AG20443 (cell line): ENCODE data around the gene OLFM1.
A peak's percentile ranks its signal among the peaks of the same experiment; 100 is the strongest.
"Not testable (repeated sequence)": the region's sequence is repeated elsewhere in the genome, so short reads cannot be mapped to it uniquely, and the experiment has no call there.

ENCODE experiments used
- DNase-seq: peaks from one replicate; pipeline ENCODE4 v3.0.0; 2012; ENCODE audit warnings: low spot score, mixed read lengths

OLFM1 gene

GRCh38 chr9:135134268-135135022, 47.0 kb downstream of the OLFM1 start:
- DNase-seq, result no peak

- DNase-seq, result no peak
These were observed 47.9 kb downstream of the OLFM1 start for GRCh38 chr9:135135171-135135928.

DNA sequence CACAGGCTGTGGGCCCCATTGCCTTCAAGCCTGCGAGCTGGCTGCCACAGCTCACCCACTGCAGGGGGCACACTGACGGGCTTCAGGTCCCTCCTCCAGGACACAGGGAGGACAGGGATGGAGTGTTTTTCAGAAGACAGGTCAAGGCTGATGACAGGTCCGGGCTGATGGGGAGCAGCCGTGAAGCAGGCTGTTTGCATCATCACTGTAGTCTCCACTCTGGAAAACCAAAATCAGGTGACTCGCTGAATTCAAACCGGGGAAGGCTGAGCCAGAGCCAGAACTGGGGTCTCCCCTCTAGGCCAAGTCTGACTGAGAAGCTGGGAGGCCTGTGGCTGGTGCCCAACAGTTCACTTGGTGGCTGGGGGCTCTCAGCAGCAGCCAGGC, 48.5 kb downstream of the OLFM1 start:
- no peak for DNase-seq

GRCh38 chr9:135136481-135136880, 49.0 kb downstream of the OLFM1 start:
- DNase-seq, result no peak

GRCh38 chr9:135136991-135137832, 49.7 kb downstream of the OLFM1 start:
- peak; percentile 60 for DNase-seq

DNA sequence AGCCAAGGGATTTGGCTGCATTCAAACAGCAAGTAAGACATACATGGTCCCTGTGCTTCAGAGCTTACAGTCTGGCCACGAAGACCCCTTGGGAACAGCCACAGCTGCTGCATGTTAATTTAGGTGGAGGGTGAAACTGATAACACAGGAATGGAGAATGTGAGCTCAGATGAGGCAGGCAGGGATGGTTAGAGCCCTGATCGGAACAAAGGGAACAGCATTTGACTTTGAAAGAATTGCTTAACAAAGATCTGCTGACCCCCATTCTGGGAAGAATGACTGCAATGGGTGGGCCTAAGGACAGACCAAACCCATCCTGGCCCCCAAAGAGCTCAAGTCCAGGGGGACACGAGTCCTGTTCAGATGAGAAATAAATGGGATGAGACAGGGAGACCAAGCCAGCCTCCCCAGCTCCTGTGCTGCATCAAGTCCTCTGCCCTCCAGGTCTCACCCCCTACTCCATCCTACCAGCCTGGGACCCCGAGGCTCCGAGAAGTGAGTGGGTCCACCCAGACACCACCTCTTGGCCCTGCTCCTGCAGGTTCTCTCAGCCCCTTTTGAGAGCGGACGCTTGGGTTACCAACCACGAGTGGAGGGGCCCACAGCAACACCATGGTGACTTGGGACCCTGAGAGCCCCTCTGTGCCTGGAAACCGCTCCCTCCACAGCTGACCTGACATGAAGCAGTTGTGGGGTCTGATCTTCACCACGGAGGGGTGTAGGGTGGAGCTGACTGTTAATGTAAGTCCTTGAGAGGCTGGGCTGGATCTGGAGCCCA, 50.8 kb downstream of the OLFM1 start:
- no peak for DNase-seq

- DNase-seq, result no peak
These were observed 52.0 kb downstream of the OLFM1 start for GRCh38 chr9:135139366-135139959.

- no peak for DNase-seq
These were observed 53.8 kb downstream of the OLFM1 start for GRCh38 chr9:135141183-135141774.

- DNase-seq, result no peak
These were observed 57.2 kb downstream of the OLFM1 start for GRCh38 chr9:135144581-135145170.

DNA sequence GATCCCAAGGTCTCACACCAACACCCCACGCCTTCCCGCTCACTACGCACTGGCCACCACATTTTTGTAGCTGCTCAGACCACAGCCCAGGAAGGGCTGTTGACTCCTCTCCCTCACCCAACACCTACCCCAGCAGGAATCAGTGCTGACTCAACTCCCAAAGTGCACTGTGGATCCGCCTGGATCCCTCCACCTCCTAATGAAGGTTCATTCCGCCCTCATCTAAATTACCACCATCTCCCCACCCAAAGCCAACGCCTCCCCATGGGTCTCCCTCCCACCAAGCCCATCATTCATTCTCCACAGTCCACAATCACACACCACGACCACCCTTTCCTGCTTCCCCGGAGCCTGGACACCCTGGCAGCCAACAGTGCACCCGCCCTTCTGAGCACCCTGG, 57.8 kb downstream of the OLFM1 start:
- DNase-seq, result no peak

GRCh38 chr9:135146241-135146640, 58.8 kb downstream of the OLFM1 start:
- no peak for DNase-seq

DNA sequence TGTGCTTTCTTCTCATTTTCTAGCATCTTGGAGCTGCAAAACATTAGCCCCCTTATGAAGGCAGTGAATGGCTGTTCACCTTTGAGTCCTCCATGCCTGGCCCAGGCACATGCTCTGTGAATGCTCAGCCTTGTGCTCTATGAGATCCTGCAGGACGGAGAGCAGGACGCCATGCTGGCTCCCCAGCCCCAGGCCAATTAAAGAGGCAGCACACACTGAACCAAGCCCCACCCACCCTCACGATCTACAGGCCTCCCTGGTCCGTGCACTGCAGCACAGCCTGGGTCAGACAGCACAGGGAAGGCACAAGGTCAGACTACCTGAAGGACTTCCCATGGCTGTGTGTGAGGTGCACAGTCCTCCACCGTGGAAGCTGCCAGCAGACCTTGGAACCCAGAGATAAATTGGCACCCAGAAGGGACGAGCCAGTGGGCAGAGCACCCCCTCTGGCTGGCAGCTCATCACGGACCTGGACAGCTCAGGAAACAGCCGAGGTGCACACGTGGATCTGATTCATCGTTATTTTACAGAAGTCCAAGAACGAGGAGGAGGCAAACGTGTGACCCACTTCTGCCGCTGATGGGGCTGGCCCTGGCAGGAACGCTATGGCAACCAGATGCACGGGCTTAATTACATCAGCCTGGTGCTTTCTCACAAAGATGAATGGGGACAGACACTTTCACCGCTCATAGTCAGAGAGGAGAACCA, 59.5 kb downstream of the OLFM1 start:
- DNase-seq, result no peak

- no peak for DNase-seq
These were observed 60.0 kb downstream of the OLFM1 start for GRCh38 chr9:135147474-135147805.

- DNase-seq, result no peak
These were observed 60.5 kb downstream of the OLFM1 start for GRCh38 chr9:135147938-135148337.

DNA sequence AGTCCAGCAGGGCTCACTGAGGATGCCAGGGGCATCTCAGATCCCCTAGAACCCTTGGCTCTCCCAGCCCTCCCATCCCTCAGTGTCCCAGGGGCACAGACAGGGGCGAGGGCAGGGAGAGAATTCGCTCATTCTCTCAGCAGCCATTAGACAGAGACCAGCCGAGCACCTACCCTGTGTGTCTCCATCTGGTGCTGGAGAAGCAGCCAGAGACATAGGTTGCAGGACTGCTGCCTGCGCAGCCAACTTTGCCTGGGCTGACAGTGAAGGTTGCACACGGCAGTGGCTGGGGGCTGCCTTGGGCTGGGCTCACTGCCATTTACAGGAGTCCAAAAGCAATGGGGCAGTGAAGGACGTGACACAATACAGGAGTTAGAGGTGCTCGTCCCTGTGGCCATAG, 60.9 kb downstream of the OLFM1 start:
- no peak for DNase-seq

GRCh38 chr9:135149901-135150300, 62.4 kb downstream of the OLFM1 start:
- not testable (repeated sequence) for DNase-seq

GRCh38 chr9:135150981-135151380, 63.5 kb downstream of the OLFM1 start:
- DNase-seq, result no peak

GRCh38 chr9:135151757-135152613, 64.5 kb downstream of the OLFM1 start:
- DNase-seq, result no peak
